CD4-positive, alpha-beta T cell (primary cell): ENCODE results near the gene MMP11. TPM values are rescaled to one million over a fixed set of nuclear protein-coding genes. Genes with fewer than 3 reads are reported as not detected.
A peak's percentile ranks its signal among the peaks of the same experiment; 100 is the strongest.

Source experiments
- ATAC-seq: fragments of 200-7000 bp; cut with Tn5 transposase; one replicate; pipeline ENCODE4 v1.10.0; 2022; ENCODE audit warnings: mild to moderate bottlenecking; ENCODE audit not compliant: poor library complexity
- CTCF ChIA-PET: fragments of 350-600 bp; sonication (Branson Sonifier 250); formaldehyde crosslinking; loops from one replicate; lab custom pipeline; 2021; ENCODE audit warnings: antibody characterized with exemption, inconsistent platforms; lab: Charles Lee
- POLR2A ChIA-PET: fragments of 350-600 bp; sonication (Branson Sonifier 250); formaldehyde crosslinking; loops from one replicate; lab custom pipeline; 2021; ENCODE audit warnings: antibody characterized with exemption, inconsistent platforms; lab: Charles Lee
- DNase-seq, 14 experiments: peaks; one replicate each; pipeline ENCODE4 v3.0.0-alpha.2; 2013 to 2020; ENCODE audit warnings: mixed read lengths in 2 of 14
- H3K27ac ChIP-seq, 2 donors: one replicate each; pipeline versions ENCODE4 v1.5.1 to v1.7.0; 2013; ENCODE audit warnings: low read length in 2 of 2, low read depth in 1 of 2, mild to moderate bottlenecking in 1 of 2
- H3K27me3 ChIP-seq, 2 experiments: 1 replicate in 1 of 2; 2 replicates in 1 of 2; pipeline versions ENCODE4 v1.6.1 to v1.7.0; 2013; ENCODE audit warnings: low read length in 2 of 2, control low read depth in 1 of 2, mild to moderate bottlenecking in 1 of 2, moderate library complexity in 1 of 2; ENCODE audit not compliant: insufficient read depth in 2 of 2, control insufficient read depth in 1 of 2
- H3K36me3 ChIP-seq: one replicate; pipeline ENCODE4 v1.6.1; 2013; ENCODE audit warnings: low read length, control low read depth; ENCODE audit not compliant: insufficient read depth
- H3K4me1 ChIP-seq: one replicate; pipeline ENCODE4 v1.6.1; 2013; ENCODE audit warnings: low read length, control low read depth; ENCODE audit not compliant: insufficient read depth
- H3K4me3 ChIP-seq: one replicate; pipeline ENCODE4 v1.5.1; 2013; ENCODE audit warnings: mild to moderate bottlenecking, low read length, moderate library complexity
- H3K9me3 ChIP-seq, 2 experiments: 1 replicate in 1 of 2; 2 replicates in 1 of 2; pipeline versions ENCODE4 v1.6.1 to v1.7.0; 2013; ENCODE audit warnings: low read length in 2 of 2, mild to moderate bottlenecking in 2 of 2, control low read depth in 1 of 2, moderate library complexity in 1 of 2; ENCODE audit not compliant: control insufficient read depth in 1 of 2, insufficient read depth in 1 of 2
- H3K27ac Mint-ChIP-seq: one replicate; pipeline ENCODE4 v1.8.0; 2020; ENCODE audit warnings: mixed read lengths
- H3K27me3 Mint-ChIP-seq: one replicate; pipeline ENCODE4 v1.8.0; 2021; ENCODE audit warnings: mixed read lengths
- H3K36me3 Mint-ChIP-seq: one replicate; pipeline ENCODE4 v1.8.0; 2021; ENCODE audit warnings: low read depth, mixed read lengths
- H3K4me1 Mint-ChIP-seq: one replicate; pipeline ENCODE4 v1.8.0; 2021; ENCODE audit warnings: low read depth, mixed read lengths
- H3K4me3 Mint-ChIP-seq: one replicate; pipeline ENCODE4 v1.8.0; 2020; ENCODE audit warnings: mild to moderate bottlenecking, mixed read lengths
- H3K9me3 Mint-ChIP-seq: one replicate; pipeline ENCODE4 v1.8.0; 2020; ENCODE audit warnings: mixed read lengths
- intact Hi-C, 2 experiments: fragments of 100-400 bp; cut with DNase I in 1 of 2; cut with micrococcal nuclease in 1 of 2; formaldehyde crosslinking; loops; one replicate each; pipeline versions ENCODE4 v1.15.1 to v1.9.0; 2023 to 2025; cut with DNase I, micrococcal nuclease
- total RNA-seq, 174 experiments: library from RNA in 2 of 174; stranded (reverse) in 2 of 174; gene quantifications; one replicate each; pipeline ENCODE4 v1.2.3 and lab custom pipeline; 2021 to 2026
- TF ChIP-seq, protein P1 (sequence below): fragments of 200-600 bp; IDR thresholded peaks from one replicate; pipeline ENCODE4 v1.8.0; 2022; ENCODE audit warnings: antibody characterized with exemption, mild to moderate bottlenecking

Gene MMP11
- total RNA-seq, 2 experiments from 2014 or later: 2.3 to 2.4 TPM

DNA sequence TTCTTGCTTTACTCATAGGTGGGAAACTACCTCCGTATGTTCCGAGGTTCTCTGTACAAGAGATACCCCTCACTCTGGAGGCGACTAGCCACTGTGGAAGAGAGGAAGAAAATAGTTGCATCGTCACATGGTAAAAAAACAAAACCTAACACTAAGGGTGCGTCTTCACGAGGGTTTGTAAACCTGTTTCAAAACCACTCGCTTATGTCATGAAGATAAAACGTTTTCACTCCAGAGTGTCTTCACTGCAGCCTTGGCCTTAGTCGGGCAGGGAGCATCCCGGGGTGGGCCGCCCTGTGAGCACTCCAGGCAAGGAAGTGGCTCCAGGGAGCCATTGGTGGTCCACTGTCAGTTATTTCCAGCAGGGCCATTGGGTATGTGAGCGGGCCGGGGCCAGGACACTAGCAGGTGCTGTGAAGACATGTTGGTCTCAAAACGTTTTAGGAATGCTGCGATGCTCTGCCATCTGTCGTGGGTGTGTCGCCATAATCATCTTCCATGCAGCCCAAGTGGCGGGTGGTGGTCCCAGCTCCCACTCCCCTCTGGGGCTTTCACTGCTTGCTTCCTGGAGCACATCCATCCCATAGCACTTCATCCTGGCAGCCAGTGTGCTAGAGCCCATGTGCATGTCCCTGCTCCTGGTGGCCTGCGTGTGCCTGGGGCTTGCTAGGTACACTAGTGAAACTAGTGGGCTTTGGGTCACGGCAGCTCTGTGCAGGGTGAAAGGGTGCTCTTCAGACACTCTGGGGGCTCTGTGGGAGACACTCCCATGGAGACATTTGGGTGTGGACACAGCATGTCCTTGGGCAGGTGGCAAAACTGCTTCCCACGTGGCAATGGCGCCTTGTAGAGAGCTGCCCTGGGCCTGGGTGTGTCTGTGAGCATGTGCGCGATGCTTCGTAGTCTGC is 19.3 kb downstream of the MMP11 start:
- H3K27me3 Mint-ChIP-seq: no peaks in the 10 kb centered on the region
- Histone ChIP-seq H3K27ac (no peak overlapping the region), H3K9me3 (no peaks in the 10 kb centered on the region), H3K4me1 (peaks cover 38% of the 10 kb centered on the region), H3K36me3 (peaks cover 52% of the 10 kb centered on the region), H3K4me3 (no peak overlapping the region), H3K27me3 (no peaks in the 10 kb centered on the region)
- ATAC-seq: no peak
- H3K9me3 Mint-ChIP-seq: no peaks in the 10 kb centered on the region
- peak in 1 of 14 experiments; percentile 6 for DNase-seq
- intact Hi-C loops: no loop called here
- peaks cover 33% of the 10 kb centered on the region for H3K4me1 Mint-ChIP-seq
- no peak overlapping the region for H3K27ac Mint-ChIP-seq
- TF ChIP-seq, protein P1, sequence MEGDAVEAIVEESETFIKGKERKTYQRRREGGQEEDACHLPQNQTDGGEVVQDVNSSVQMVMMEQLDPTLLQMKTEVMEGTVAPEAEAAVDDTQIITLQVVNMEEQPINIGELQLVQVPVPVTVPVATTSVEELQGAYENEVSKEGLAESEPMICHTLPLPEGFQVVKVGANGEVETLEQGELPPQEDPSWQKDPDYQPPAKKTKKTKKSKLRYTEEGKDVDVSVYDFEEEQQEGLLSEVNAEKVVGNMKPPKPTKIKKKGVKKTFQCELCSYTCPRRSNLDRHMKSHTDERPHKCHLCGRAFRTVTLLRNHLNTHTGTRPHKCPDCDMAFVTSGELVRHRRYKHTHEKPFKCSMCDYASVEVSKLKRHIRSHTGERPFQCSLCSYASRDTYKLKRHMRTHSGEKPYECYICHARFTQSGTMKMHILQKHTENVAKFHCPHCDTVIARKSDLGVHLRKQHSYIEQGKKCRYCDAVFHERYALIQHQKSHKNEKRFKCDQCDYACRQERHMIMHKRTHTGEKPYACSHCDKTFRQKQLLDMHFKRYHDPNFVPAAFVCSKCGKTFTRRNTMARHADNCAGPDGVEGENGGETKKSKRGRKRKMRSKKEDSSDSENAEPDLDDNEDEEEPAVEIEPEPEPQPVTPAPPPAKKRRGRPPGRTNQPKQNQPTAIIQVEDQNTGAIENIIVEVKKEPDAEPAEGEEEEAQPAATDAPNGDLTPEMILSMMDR: no peak
- H3K4me3 Mint-ChIP-seq: peak overlapping the region; percentile 25
- ChIA-PET POLR2A (no interaction called here), CTCF (no interaction called here)
- H3K36me3 Mint-ChIP-seq: peaks cover 62% of the 10 kb centered on the region

DNA sequence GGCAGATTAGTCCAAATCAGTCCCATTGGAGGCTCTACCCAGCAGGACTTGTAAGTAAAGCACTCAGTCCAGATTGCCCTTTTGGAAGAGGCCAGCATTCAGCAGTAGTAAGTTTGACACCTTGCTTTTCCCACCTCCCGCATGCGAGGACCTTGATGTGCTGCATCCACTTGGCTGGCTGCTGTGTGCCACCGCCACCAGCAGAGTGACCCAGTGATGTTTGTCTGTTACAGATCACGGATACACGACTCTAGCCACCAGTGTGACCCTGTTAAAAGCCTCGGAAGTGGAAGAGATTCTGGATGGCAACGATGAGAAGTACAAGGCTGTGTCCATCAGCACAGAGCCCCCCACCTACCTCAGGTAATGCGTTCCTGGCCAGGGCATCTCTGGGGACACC is 20.7 kb downstream of the MMP11 start:
- ATAC-seq: no peak
- no peak overlapping the region for H3K4me3 ChIP-seq
- Mint-ChIP-seq H3K4me3 (no peak overlapping the region), H3K4me1 (peaks cover 24% of the 10 kb centered on the region), H3K27ac (no peak overlapping the region), H3K36me3 (peaks cover 61% of the 10 kb centered on the region), H3K27me3 (no peaks in the 10 kb centered on the region), H3K9me3 (no peaks in the 10 kb centered on the region)
- H3K36me3 ChIP-seq: peaks cover 58% of the 10 kb centered on the region
- POLR2A ChIA-PET: no interaction called here
- H3K27ac ChIP-seq: no peak overlapping the region
- H3K27me3 ChIP-seq: no peaks in the 10 kb centered on the region
- intact Hi-C loops: no loop called here
- DNase-seq: peak in 1 of 14 experiments; percentile 4
- CTCF ChIA-PET: no interaction called here
- TF ChIP-seq, protein P1: no peak
- H3K4me1 ChIP-seq: peaks cover 28% of the 10 kb centered on the region
- H3K9me3 ChIP-seq: no peaks in the 10 kb centered on the region

DNA sequence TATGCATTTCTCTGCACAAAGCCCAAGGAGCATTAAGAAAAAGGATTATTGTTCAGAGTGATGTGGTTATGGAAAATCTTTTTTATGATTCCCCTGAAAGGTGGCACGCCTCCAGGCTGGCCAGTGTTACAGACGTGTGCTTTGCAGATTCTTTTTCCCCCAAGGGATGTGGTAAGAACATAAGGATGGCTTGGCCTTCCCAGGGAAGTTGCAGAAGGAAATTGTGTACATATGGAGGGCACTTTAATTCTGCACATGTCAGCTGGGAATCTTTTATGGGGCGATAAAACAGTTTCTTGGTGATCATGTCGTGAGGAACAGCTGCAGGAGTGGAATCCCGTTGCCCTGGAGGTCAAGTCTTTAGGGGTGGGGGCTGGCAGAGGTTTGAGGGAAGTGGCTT is 23.8 kb downstream of the MMP11 start:
- TF ChIP-seq, protein P1: no peak
- peaks cover 76% of the 10 kb centered on the region for H3K36me3 Mint-ChIP-seq
- Histone ChIP-seq H3K27ac (no peak overlapping the region), H3K4me3 (no peak overlapping the region), H3K4me1 (peaks cover 8% of the 10 kb centered on the region), H3K27me3 (no peaks in the 10 kb centered on the region), H3K36me3 (peaks cover 66% of the 10 kb centered on the region), H3K9me3 (no peaks in the 10 kb centered on the region)
- H3K27ac Mint-ChIP-seq: no peak overlapping the region
- no peak for DNase-seq
- ChIA-PET CTCF (no interaction called here), POLR2A (no interaction called here)
- peaks cover 12% of the 10 kb centered on the region for H3K4me1 Mint-ChIP-seq
- H3K4me3 Mint-ChIP-seq: no peak overlapping the region
- H3K27me3 Mint-ChIP-seq: no peaks in the 10 kb centered on the region
- intact Hi-C loops: no loop called here
- H3K9me3 Mint-ChIP-seq: no peaks in the 10 kb centered on the region
- no peak for ATAC-seq
